ENCODE results near the gene PLPP7. TPM values are rescaled to one million over a fixed set of nuclear protein-coding genes. Genes with fewer than 3 reads are reported as not detected.

PLPP7 gene
- total RNA-seq, 2 experiments from 2014 or later: 0.11 TPM; not detected in 1

- no peaks in the 10 kb centered on the region for H3K36me3 Mint-ChIP-seq (ENCODE audit: low read depth)
- intact Hi-C loops (cut with micrococcal nuclease): no loop called here
- no peak overlapping the region for H3K27ac Mint-ChIP-seq
These were observed 17.0 kb downstream of the PLPP7 start for GRCh38 chr9:131306397-131307004.

GRCh38 chr9:131307974-131308373 is 18.5 kb downstream of the PLPP7 start:
- H3K27ac Mint-ChIP-seq: no peak overlapping the region
- ATAC-seq: no peak
- H3K4me3 Mint-ChIP-seq: no peak overlapping the region
- intact Hi-C loops (cut with micrococcal nuclease): no loop called here
- peaks cover 10% of the 10 kb centered on the region for H3K4me1 Mint-ChIP-seq (ENCODE audit: low read depth)
- H3K27me3 Mint-ChIP-seq: no peaks in the 10 kb centered on the region
- no peak for DNase-seq
- no peaks in the 10 kb centered on the region for H3K36me3 Mint-ChIP-seq (ENCODE audit: low read depth)
- H3K9me3 Mint-ChIP-seq: no peaks in the 10 kb centered on the region
- ChIA-PET POLR2A (interaction anchor here (1.2 kb wide), 1 partner anchor 27 kb away, joined by 3 read pairs; no protein-coding TSS in a partner anchor), CTCF (interaction anchor here (1.9 kb wide), 1 partner anchor 28 kb away, joined by 7 read pairs; no protein-coding TSS in a partner anchor)
- TF ChIP-seq, protein P1, sequence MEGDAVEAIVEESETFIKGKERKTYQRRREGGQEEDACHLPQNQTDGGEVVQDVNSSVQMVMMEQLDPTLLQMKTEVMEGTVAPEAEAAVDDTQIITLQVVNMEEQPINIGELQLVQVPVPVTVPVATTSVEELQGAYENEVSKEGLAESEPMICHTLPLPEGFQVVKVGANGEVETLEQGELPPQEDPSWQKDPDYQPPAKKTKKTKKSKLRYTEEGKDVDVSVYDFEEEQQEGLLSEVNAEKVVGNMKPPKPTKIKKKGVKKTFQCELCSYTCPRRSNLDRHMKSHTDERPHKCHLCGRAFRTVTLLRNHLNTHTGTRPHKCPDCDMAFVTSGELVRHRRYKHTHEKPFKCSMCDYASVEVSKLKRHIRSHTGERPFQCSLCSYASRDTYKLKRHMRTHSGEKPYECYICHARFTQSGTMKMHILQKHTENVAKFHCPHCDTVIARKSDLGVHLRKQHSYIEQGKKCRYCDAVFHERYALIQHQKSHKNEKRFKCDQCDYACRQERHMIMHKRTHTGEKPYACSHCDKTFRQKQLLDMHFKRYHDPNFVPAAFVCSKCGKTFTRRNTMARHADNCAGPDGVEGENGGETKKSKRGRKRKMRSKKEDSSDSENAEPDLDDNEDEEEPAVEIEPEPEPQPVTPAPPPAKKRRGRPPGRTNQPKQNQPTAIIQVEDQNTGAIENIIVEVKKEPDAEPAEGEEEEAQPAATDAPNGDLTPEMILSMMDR (IDR thresholded peaks at IDR 0.05): no peak

More at GRCh38 chr9:131306397-131307004, 17.0 kb downstream of the PLPP7 start:
- H3K9me3 Mint-ChIP-seq: no peaks in the 10 kb centered on the region
- DNase-seq (no peak), ATAC-seq (no peak)
- CTCF ChIA-PET: no interaction called here
- no peak overlapping the region for H3K4me3 Mint-ChIP-seq
- peaks cover 10% of the 10 kb centered on the region for H3K4me1 Mint-ChIP-seq (ENCODE audit: low read depth)
- no peaks in the 10 kb centered on the region for H3K27me3 Mint-ChIP-seq
- POLR2A ChIA-PET: no interaction called here
- TF ChIP-seq, protein P1 (IDR thresholded peaks at IDR 0.05): no peak

- no peaks in the 10 kb centered on the region for H3K36me3 Mint-ChIP-seq (ENCODE audit: low read depth)
- no peak overlapping the region for H3K27ac Mint-ChIP-seq
- peaks cover 10% of the 10 kb centered on the region for H3K4me1 Mint-ChIP-seq (ENCODE audit: low read depth)
- no peak for ATAC-seq
- no peaks in the 10 kb centered on the region for H3K9me3 Mint-ChIP-seq
- TF ChIP-seq, protein P1 (IDR thresholded peaks at IDR 0.05): no peak
- intact Hi-C loops (cut with micrococcal nuclease): no loop called here
- CTCF ChIA-PET: interaction anchor here (1.9 kb wide), 1 partner anchor 28 kb away, joined by 7 read pairs; no protein-coding TSS in a partner anchor
- no peaks in the 10 kb centered on the region for H3K27me3 Mint-ChIP-seq
- POLR2A ChIA-PET: interaction anchor here (0.6 to 1.2 kb wide), 2 partner anchors 26 to 122 kb away, joined by 3 to 4 read pairs; no protein-coding TSS in a partner anchor
- DNase-seq: no peak
- no peak overlapping the region for H3K4me3 Mint-ChIP-seq
These were observed 18.9 kb downstream of the PLPP7 start for GRCh38 chr9:131308452-131308851.

DNA sequence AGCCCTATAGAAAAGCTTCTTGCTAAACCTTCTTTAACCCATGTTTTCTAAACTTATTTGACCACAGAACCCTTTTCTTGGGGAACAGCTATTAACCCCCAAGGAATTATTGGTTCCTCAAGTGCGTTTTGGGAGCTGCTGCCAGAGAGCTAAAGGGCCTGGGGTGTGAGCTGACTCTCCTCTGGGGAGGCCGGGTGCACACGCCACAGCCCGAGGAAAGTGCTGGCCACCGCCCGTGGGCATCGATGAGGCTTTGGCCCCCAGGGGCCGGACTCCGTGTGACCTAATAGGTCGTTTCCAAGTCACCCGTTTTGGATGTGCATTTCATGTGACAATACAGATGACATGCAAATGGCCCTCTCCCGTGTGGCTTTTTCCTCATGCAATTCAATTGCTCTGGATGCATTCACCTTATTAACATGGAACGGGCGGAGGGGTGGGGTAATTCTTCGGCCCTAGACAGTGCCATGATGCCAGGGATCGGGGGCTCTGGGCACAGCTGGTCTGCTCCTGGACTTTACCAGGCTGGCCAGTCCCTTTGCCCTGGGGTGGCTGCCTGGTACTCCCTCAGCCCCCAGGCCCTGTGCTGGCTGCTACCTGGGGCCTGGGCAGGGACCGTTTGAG is 19.5 kb downstream of the PLPP7 start:
- ChIA-PET POLR2A (interaction anchor here (0.6 to 1.2 kb wide), 2 partner anchors 25 to 122 kb away, joined by 3 to 4 read pairs; no protein-coding TSS in a partner anchor), CTCF (interaction anchor here (1.9 kb wide), 1 partner anchor 27 kb away, joined by 7 read pairs; no protein-coding TSS in a partner anchor)
- Mint-ChIP-seq H3K4me3 (no peak overlapping the region), H3K4me1 (ENCODE audit: low read depth) (peaks cover 10% of the 10 kb centered on the region), H3K36me3 (ENCODE audit: low read depth) (no peaks in the 10 kb centered on the region), H3K27ac (no peak overlapping the region), H3K27me3 (no peaks in the 10 kb centered on the region), H3K9me3 (no peaks in the 10 kb centered on the region)
- DNase-seq (no peak), ATAC-seq (no peak)
- intact Hi-C loops (cut with micrococcal nuclease): no loop called here
- TF ChIP-seq, protein P1 (IDR thresholded peaks at IDR 0.05): no peak

Measured in activated CD8-positive, alpha-beta T cell treated with anti-CD3 and anti-CD28 coated beads for 36 hours (primary cell).